Measurements from ENCODE around the gene CLCN7. TPM values are rescaled to one million over a fixed set of nuclear protein-coding genes. Genes with fewer than 3 reads are reported as not detected.

CLCN7 gene
- total RNA-seq, 1 experiment from 2014 or later: 127 TPM

- DNase-seq: no peak
- intact Hi-C loops (cut with micrococcal nuclease; ENCODE audit: unreplicated experiment): no loop called here
- Histone ChIP-seq H3K4me3 (ENCODE audit: low read depth, low read length) (no peak overlapping the region), H3K27me3 (replicated peaks; ENCODE audit: control insufficient read depth, insufficient read depth, low read length) (no peaks in the 10 kb centered on the region), H3K4me1 (peaks cover 17% of the 10 kb centered on the region), H3K9me3 (no peaks in the 10 kb centered on the region), H3K36me3 (ENCODE audit: control insufficient read depth, insufficient read depth, low read length) (0 out of 2 replicates have a peak, but pooled peaks cover 2% of the 10 kb centered on the region)
- Mint-ChIP-seq H3K4me3 (ENCODE audit: unreplicated experiment) (no peak overlapping the region), H3K4me1 (ENCODE audit: low read depth, unreplicated experiment) (no peaks in the 10 kb centered on the region), H3K27me3 (ENCODE audit: insufficient read depth, unreplicated experiment) (no peaks in the 10 kb centered on the region), H3K27ac (ENCODE audit: unreplicated experiment) (no peak overlapping the region), H3K36me3 (ENCODE audit: insufficient read depth, unreplicated experiment) (peaks cover 27% of the 10 kb centered on the region), H3K9me3 (ENCODE audit: unreplicated experiment) (no peaks in the 10 kb centered on the region)
- no TSS peak for BruUV-seq (replicated peaks)
- ChIA-PET POLR2A (no interaction called here), CTCF (no interaction called here)
- no peak for TF ChIP-seq CTCF (IDR thresholded peaks at IDR 0.05; ENCODE audit: insufficient read depth in 1 of 2, low read depth in 1 of 2, low read length in 1 of 2, severe bottlenecking in 1 of 2, unreplicated experiment in 1 of 2)
Measured at GRCh38 chr16:1412847-1413246, 62.0 kb downstream of the CLCN7 start.

- Histone ChIP-seq H3K36me3 (ENCODE audit: control insufficient read depth, insufficient read depth, low read length) (peaks cover 2% of the 10 kb centered on the region; the same call in 1 of the 2 replicates), H3K4me3 (ENCODE audit: low read depth, low read length) (peak overlapping the region; percentile 82), H3K27me3 (replicated peaks; ENCODE audit: control insufficient read depth, insufficient read depth, low read length) (no peaks in the 10 kb centered on the region), H3K9me3 (no peaks in the 10 kb centered on the region), H3K4me1 (no peaks in the 10 kb centered on the region)
- TF ChIP-seq CTCF (IDR thresholded peaks at IDR 0.05; ENCODE audit: insufficient read depth in 1 of 2, low read depth in 1 of 2, low read length in 1 of 2, severe bottlenecking in 1 of 2, unreplicated experiment in 1 of 2): no peak
- peaks cover 7% of the 10 kb centered on the region for H3K36me3 Mint-ChIP-seq (ENCODE audit: insufficient read depth, unreplicated experiment)
- no TSS peak for BruUV-seq (replicated peaks)
- no peak overlapping the region for H3K27ac Mint-ChIP-seq (ENCODE audit: unreplicated experiment)
- no peaks in the 10 kb centered on the region for H3K9me3 Mint-ChIP-seq (ENCODE audit: unreplicated experiment)
- DNase-seq: peak; percentile 90 to 95
- peak overlapping the region; percentile 87 for H3K4me3 Mint-ChIP-seq (ENCODE audit: unreplicated experiment)
- intact Hi-C loops (cut with micrococcal nuclease; ENCODE audit: unreplicated experiment): no loop called here
- ChIA-PET POLR2A (interaction anchor here (0.6 to 1.3 kb wide), 4 partner anchors 23 to 202 kb away, joined by 3 to 5 read pairs (median 3); partner anchors contain the start of gene PERCC1), CTCF (interaction anchor here (0.7 to 1.1 kb wide), 2 partner anchors 23 to 45 kb away, joined by 3 read pairs; partner anchors contain the start of gene PERCC1)
- H3K27me3 Mint-ChIP-seq (ENCODE audit: insufficient read depth, unreplicated experiment): no peaks in the 10 kb centered on the region
- no peaks in the 10 kb centered on the region for H3K4me1 Mint-ChIP-seq (ENCODE audit: low read depth, unreplicated experiment)
Measured at GRCh38 chr16:1408171-1408837, 66.5 kb downstream of the CLCN7 start.

- no peak for TF ChIP-seq CTCF (IDR thresholded peaks at IDR 0.05; ENCODE audit: insufficient read depth in 1 of 2, low read depth in 1 of 2, low read length in 1 of 2, severe bottlenecking in 1 of 2, unreplicated experiment in 1 of 2)
- H3K36me3 Mint-ChIP-seq (ENCODE audit: insufficient read depth, unreplicated experiment): peaks cover 7% of the 10 kb centered on the region
- CTCF ChIA-PET: interaction anchor here (0.7 to 1.1 kb wide), 2 partner anchors 23 to 44 kb away, joined by 3 read pairs; partner anchors contain the start of gene PERCC1
Measured at GRCh38 chr16:1407753-1408152, 67.1 kb downstream of the CLCN7 start.

More at GRCh38 chr16:1407753-1408152, 67.1 kb downstream of the CLCN7 start:
- Mint-ChIP-seq H3K27me3 (ENCODE audit: insufficient read depth, unreplicated experiment) (no peaks in the 10 kb centered on the region), H3K4me3 (ENCODE audit: unreplicated experiment) (peak overlapping the region; percentile 87), H3K27ac (ENCODE audit: unreplicated experiment) (no peak overlapping the region), H3K4me1 (ENCODE audit: low read depth, unreplicated experiment) (no peaks in the 10 kb centered on the region), H3K9me3 (ENCODE audit: unreplicated experiment) (no peaks in the 10 kb centered on the region)
- no peaks in the 10 kb centered on the region for H3K4me1 ChIP-seq
- DNase-seq: no peak
- BruUV-seq (replicated peaks): no TSS peak
- H3K36me3 ChIP-seq (ENCODE audit: control insufficient read depth, insufficient read depth, low read length): no peaks in the 10 kb centered on the region; the same call in 1 of the 2 replicates
- intact Hi-C loops (cut with micrococcal nuclease; ENCODE audit: unreplicated experiment): no loop called here
- H3K27me3 ChIP-seq (replicated peaks; ENCODE audit: control insufficient read depth, insufficient read depth, low read length): no peaks in the 10 kb centered on the region
- POLR2A ChIA-PET: interaction anchor here (0.6 to 1.3 kb wide), 4 partner anchors 23 to 202 kb away, joined by 3 to 5 read pairs (median 3); partner anchors contain the start of gene PERCC1
- peak overlapping the region; percentile 28 for H3K4me3 ChIP-seq (ENCODE audit: low read depth, low read length)
- no peaks in the 10 kb centered on the region for H3K9me3 ChIP-seq
